Measurements from ENCODE around the gene PLK2. TPM values are rescaled to one million over a fixed set of nuclear protein-coding genes. Genes with fewer than 3 reads are reported as not detected.

The PLK2 gene
- polyA plus RNA-seq, 2 of the 4 experiments (the other 2 are of a cell fraction) = 168 to 230 TPM

- TF ChIP-seq BHLHE40 (IDR thresholded peaks at IDR 0.05; ENCODE audit: low read depth, low read length) (no peak), POLR2AphosphoS2 (conservative IDR thresholded peaks at IDR 0.05; ENCODE audit: low read length) (no peak), ESRRA (IDR thresholded peaks at IDR 0.05; ENCODE audit: borderline replicate concordance, low read length) (no peak), FOSB (CRISPR knock-in tag; IDR thresholded peaks at IDR 0.05) (no peak), HDAC2 (IDR thresholded peaks at IDR 0.05) (no peak)
- TF ChIP-seq, protein P1, sequence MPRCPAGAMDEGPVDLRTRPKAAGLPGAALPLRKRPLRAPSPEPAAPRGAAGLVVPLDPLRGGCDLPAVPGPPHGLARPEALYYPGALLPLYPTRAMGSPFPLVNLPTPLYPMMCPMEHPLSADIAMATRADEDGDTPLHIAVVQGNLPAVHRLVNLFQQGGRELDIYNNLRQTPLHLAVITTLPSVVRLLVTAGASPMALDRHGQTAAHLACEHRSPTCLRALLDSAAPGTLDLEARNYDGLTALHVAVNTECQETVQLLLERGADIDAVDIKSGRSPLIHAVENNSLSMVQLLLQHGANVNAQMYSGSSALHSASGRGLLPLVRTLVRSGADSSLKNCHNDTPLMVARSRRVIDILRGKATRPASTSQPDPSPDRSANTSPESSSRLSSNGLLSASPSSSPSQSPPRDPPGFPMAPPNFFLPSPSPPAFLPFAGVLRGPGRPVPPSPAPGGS (IDR thresholded peaks at IDR 0.05) = no peak
These were observed 53.5 kb downstream of the PLK2 start (continued) for GRCh38 chr5:58406394-58406793.

DNA sequence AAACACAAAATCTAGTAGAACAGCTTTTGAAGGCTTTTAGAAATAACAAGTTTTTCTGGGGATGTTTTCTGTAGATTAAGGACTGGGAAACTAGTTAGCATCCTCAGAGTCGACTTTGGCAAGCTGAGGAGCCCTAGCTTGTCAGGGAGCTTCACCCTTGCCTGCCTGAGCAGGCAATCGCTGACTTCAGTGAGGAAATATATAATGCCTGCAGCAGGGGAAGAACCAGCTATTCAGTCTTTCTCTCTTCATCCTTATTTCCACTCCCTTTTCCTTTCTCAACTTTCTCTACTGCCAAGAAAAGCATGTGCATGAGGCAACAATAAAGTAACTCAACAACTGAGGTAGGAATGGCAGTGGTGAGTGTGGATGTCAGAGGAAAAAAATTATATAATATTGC lies 54.7 kb downstream of the PLK2 start:
- no peak for TF ChIP-seq SMC3 (IDR thresholded peaks at IDR 0.05)
- no peak for TF ChIP-seq ZSCAN20 (CRISPR knock-in tag; IDR thresholded peaks at IDR 0.05)
- no peak for TF ChIP-seq MYC (IDR thresholded peaks at IDR 0.05; ENCODE audit: borderline replicate concordance, low read length)
- TF ChIP-seq ESRRA (IDR thresholded peaks at IDR 0.05; ENCODE audit: borderline replicate concordance, low read length) = no peak
- TF ChIP-seq POLR2AphosphoS2 (conservative IDR thresholded peaks at IDR 0.05; ENCODE audit: low read length) = no peak
- no peak for TF ChIP-seq POLR2A (IDR thresholded peaks at IDR 0.05; ENCODE audit: low read length)
- TF ChIP-seq RCOR1 (IDR thresholded peaks at IDR 0.05; ENCODE audit: low read depth, low read length) = no peak
- no peak for TF ChIP-seq CBX2 (IDR thresholded peaks at IDR 0.05; ENCODE audit: borderline replicate concordance, low read depth)
- no peak for TF ChIP-seq GATA3 (IDR thresholded peaks at IDR 0.05; ENCODE audit: borderline replicate concordance)
- no peak for TF ChIP-seq CEBPB (IDR thresholded peaks at IDR 0.05)
- no peak for TF ChIP-seq RFX5 (IDR thresholded peaks at IDR 0.05)
- TF ChIP-seq HDAC2 (IDR thresholded peaks at IDR 0.05) = no peak
- no peak for TF ChIP-seq MAZ (IDR thresholded peaks at IDR 0.05; ENCODE audit: borderline replicate concordance, low read depth, low read length)
- no peak for TF ChIP-seq HOXA7 (CRISPR knock-in tag; IDR thresholded peaks at IDR 0.05)
- TF ChIP-seq FOSB (CRISPR knock-in tag; IDR thresholded peaks at IDR 0.05) = no peak
- TF ChIP-seq CBX8 (IDR thresholded peaks at IDR 0.05) = no peak
- TF ChIP-seq ATOH8 (CRISPR knock-in tag; IDR thresholded peaks at IDR 0.05; ENCODE audit: low read depth) = no peak
- TF ChIP-seq KDM5A (IDR thresholded peaks at IDR 0.05) = no peak
- TF ChIP-seq NFE2L2 (conservative IDR thresholded peaks at IDR 0.05; ENCODE audit: low read length) = no peak
- TF ChIP-seq TFCP2L1 (CRISPR knock-in tag; IDR thresholded peaks at IDR 0.05) = no peak
- H3K27ac ChIP-seq = peak overlapping the region in 1 of 2 experiments; percentile 84; a peak in 3 of 6 replicates
- ChIA-PET POLR2A (no interaction called here), CTCF (interaction anchor here (0.6 to 2.0 kb wide), 3 partner anchors 14 to 1329 kb away, joined by 3 to 6 read pairs (median 4); no protein-coding TSS in a partner anchor)
- peaks cover 40% of the 10 kb centered on the region for H3K4me1 ChIP-seq
- H3K9me3 ChIP-seq = no peaks in the 10 kb centered on the region
- DNase-seq (ENCODE audit: low read depth in 1 of 2, low spot score in 1 of 2) = no peak
- 48% methylated on average over 2 of the region's 2 CpGs for WGBS (ENCODE audit: missing lambda C conversion rate)
- no peak for ATAC-seq
- no peak overlapping the region for H3K4me2 ChIP-seq
- H3K4me3 ChIP-seq = no peak overlapping the region
- no peak for FAIRE-seq

- ATAC-seq (no peak), FAIRE-seq (no peak), DNase-seq (ENCODE audit: low read depth in 1 of 2, low spot score in 1 of 2) (no peak)
- Histone ChIP-seq H3K4me3 (no peak overlapping the region), H3K27ac (peak overlapping the region in 1 of 2 experiments; percentile 84; a peak in 3 of 6 replicates), H3K9me3 (no peaks in the 10 kb centered on the region), H3K4me2 (no peak overlapping the region), H3K4me1 (peaks cover 35% of the 10 kb centered on the region)
- CTCF ChIA-PET = interaction anchor here (0.6 to 2.0 kb wide), 3 partner anchors 15 to 1329 kb away, joined by 3 to 6 read pairs (median 4); no protein-coding TSS in a partner anchor
- POLR2A ChIA-PET = no interaction called here
- WGBS (ENCODE audit: missing lambda C conversion rate) = 87% methylated on average over 3 of the region's 3 CpGs
- no peak for TF ChIP-seq CBX2 (IDR thresholded peaks at IDR 0.05; ENCODE audit: borderline replicate concordance, low read depth)
- TF ChIP-seq HMGXB4 (CRISPR knock-in tag; IDR thresholded peaks at IDR 0.05; ENCODE audit: borderline replicate concordance) = no peak
- TF ChIP-seq, protein P1 (IDR thresholded peaks at IDR 0.05) = no peak
- TF ChIP-seq, protein P2, sequence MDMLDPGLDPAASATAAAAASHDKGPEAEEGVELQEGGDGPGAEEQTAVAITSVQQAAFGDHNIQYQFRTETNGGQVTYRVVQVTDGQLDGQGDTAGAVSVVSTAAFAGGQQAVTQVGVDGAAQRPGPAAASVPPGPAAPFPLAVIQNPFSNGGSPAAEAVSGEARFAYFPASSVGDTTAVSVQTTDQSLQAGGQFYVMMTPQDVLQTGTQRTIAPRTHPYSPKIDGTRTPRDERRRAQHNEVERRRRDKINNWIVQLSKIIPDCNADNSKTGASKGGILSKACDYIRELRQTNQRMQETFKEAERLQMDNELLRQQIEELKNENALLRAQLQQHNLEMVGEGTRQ (IDR thresholded peaks at IDR 0.05) = no peak
- no peak for TF ChIP-seq ZNF302 (CRISPR knock-in tag; IDR thresholded peaks at IDR 0.05)
- TF ChIP-seq KDM5A (IDR thresholded peaks at IDR 0.05) = no peak
- no peak for TF ChIP-seq ESRRA (IDR thresholded peaks at IDR 0.05; ENCODE audit: borderline replicate concordance, low read length)
- no peak for TF ChIP-seq RAD21 (conservative IDR thresholded peaks at IDR 0.05 in 1 of 2, IDR thresholded peaks at IDR 0.05 in 1 of 2)
- TF ChIP-seq SMC3 (IDR thresholded peaks at IDR 0.05) = no peak
- TF ChIP-seq HDAC2 (IDR thresholded peaks at IDR 0.05) = no peak
- no peak for TF ChIP-seq MAFK (IDR thresholded peaks at IDR 0.05; ENCODE audit: partially characterized antibody)
- no peak for TF ChIP-seq HOXB13 (CRISPR knock-in tag; IDR thresholded peaks at IDR 0.05; ENCODE audit: low read depth)
- TF ChIP-seq, protein P3, sequence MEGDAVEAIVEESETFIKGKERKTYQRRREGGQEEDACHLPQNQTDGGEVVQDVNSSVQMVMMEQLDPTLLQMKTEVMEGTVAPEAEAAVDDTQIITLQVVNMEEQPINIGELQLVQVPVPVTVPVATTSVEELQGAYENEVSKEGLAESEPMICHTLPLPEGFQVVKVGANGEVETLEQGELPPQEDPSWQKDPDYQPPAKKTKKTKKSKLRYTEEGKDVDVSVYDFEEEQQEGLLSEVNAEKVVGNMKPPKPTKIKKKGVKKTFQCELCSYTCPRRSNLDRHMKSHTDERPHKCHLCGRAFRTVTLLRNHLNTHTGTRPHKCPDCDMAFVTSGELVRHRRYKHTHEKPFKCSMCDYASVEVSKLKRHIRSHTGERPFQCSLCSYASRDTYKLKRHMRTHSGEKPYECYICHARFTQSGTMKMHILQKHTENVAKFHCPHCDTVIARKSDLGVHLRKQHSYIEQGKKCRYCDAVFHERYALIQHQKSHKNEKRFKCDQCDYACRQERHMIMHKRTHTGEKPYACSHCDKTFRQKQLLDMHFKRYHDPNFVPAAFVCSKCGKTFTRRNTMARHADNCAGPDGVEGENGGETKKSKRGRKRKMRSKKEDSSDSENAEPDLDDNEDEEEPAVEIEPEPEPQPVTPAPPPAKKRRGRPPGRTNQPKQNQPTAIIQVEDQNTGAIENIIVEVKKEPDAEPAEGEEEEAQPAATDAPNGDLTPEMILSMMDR (IDR thresholded peaks at IDR 0.05) = no peak
These were observed 55.2 kb downstream of the PLK2 start for GRCh38 chr5:58404734-58405133.

Data from A549 (cell line).